Parathyroid adenoma (tissue), 2 donors: ENCODE results near the gene TSEN2.

Experiments
- H2AFZ ChIP-seq: fragments of 300-600 bp; sonication (generic); one replicate; pipeline ENCODE4 v1.7.0; 2017; ENCODE audit warnings: antibody characterized with exemption, mild to moderate bottlenecking
- H3K27ac ChIP-seq: fragments of 300-600 bp; sonication (generic); one replicate; pipeline ENCODE4 v1.7.0; 2017
- H3K27me3 ChIP-seq: fragments of 300-600 bp; sonication (generic); one replicate; pipeline ENCODE4 v1.7.0; 2017; ENCODE audit warnings: low read length; ENCODE audit not compliant: control insufficient read depth, insufficient read depth
- H3K36me3 ChIP-seq: fragments of 300-600 bp; sonication (generic); one replicate; pipeline ENCODE4 v1.7.0; 2017; ENCODE audit warnings: low read length; ENCODE audit not compliant: control insufficient read depth, insufficient read depth
- H3K4me1 ChIP-seq: fragments of 300-600 bp; sonication (generic); one replicate; pipeline ENCODE4 v1.7.0; 2017; ENCODE audit warnings: control low read depth
- H3K4me2 ChIP-seq: fragments of 300-600 bp; sonication (generic); one replicate; pipeline ENCODE4 v1.7.0; 2017; ENCODE audit warnings: low read length
- H3K4me3 ChIP-seq: fragments of 300-600 bp; sonication (generic); one replicate; pipeline ENCODE4 v1.7.0; 2017; ENCODE audit warnings: low read depth, low read length
- H3K79me2 ChIP-seq: fragments of 300-600 bp; sonication (generic); one replicate; pipeline ENCODE4 v1.7.0; 2017; ENCODE audit warnings: control low read depth
- H3K9ac ChIP-seq: fragments of 300-600 bp; sonication (generic); one replicate; pipeline ENCODE4 v1.7.0; 2017; ENCODE audit warnings: mild to moderate bottlenecking
- H3K9me3 ChIP-seq: fragments of 300-600 bp; sonication (generic); one replicate; pipeline ENCODE4 v1.7.0; 2017; ENCODE audit warnings: low read length; ENCODE audit not compliant: control insufficient read depth
- TF ChIP-seq, protein P1 (sequence below): fragments of 300-600 bp; sonication (generic); IDR thresholded peaks from one replicate; pipeline ENCODE4 v1.7.0; 2017; ENCODE audit warnings: antibody characterized with exemption, mild to moderate bottlenecking
- donor health status: primary hyperparathyroidism.

Gene TSEN2

GRCh38 chr3:12509466-12509865, 25.2 kb downstream of the TSEN2 start:
- Histone ChIP-seq H3K9ac (no peak overlapping the region), H3K4me3 (no peak overlapping the region), H3K27me3 (no peaks in the 10 kb centered on the region), H3K4me2 (no peak overlapping the region), H3K79me2 (peaks cover 2% of the 10 kb centered on the region), H3K27ac (no peak overlapping the region), H3K36me3 (no peaks in the 10 kb centered on the region), H3K9me3 (no peaks in the 10 kb centered on the region), H3K4me1 (no peaks in the 10 kb centered on the region), H2AFZ (no peak overlapping the region)
- TF ChIP-seq, protein P1, sequence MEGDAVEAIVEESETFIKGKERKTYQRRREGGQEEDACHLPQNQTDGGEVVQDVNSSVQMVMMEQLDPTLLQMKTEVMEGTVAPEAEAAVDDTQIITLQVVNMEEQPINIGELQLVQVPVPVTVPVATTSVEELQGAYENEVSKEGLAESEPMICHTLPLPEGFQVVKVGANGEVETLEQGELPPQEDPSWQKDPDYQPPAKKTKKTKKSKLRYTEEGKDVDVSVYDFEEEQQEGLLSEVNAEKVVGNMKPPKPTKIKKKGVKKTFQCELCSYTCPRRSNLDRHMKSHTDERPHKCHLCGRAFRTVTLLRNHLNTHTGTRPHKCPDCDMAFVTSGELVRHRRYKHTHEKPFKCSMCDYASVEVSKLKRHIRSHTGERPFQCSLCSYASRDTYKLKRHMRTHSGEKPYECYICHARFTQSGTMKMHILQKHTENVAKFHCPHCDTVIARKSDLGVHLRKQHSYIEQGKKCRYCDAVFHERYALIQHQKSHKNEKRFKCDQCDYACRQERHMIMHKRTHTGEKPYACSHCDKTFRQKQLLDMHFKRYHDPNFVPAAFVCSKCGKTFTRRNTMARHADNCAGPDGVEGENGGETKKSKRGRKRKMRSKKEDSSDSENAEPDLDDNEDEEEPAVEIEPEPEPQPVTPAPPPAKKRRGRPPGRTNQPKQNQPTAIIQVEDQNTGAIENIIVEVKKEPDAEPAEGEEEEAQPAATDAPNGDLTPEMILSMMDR, result no peak

DNA sequence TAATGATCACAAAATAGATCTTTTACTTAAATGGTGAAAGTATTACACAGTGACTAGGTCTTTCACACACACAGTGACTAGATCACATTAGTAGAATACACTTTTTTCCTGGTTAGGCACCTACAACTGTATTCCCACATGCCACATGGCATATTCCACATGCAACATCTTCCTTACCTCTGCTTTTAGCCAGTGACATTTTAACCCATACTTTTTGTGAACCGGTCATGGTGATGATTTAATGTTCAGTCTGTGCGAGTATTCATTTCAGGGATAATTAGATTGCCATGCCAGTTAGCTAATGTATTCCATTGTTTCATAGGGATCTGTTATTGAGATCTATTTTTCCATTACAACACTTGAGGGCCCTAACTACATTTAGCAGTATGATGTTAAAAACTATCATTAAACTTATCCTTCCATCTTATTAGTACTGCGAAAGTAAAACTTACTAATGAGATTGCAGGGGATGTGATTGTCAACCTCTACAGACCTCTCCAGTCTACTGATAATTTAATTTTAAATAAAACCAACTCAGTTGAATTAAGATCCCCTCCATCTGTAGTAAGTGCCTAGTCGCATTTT, 28.3 kb downstream of the TSEN2 start:
- Histone ChIP-seq H3K4me2 (no peak overlapping the region), H3K4me3 (no peak overlapping the region), H3K36me3 (no peaks in the 10 kb centered on the region), H3K27ac (no peak overlapping the region), H3K9ac (no peak overlapping the region), H3K9me3 (no peaks in the 10 kb centered on the region), H3K79me2 (peaks cover 2% of the 10 kb centered on the region), H3K4me1 (no peaks in the 10 kb centered on the region), H2AFZ (no peak overlapping the region), H3K27me3 (no peaks in the 10 kb centered on the region)
- TF ChIP-seq, protein P1, result no peak

DNA sequence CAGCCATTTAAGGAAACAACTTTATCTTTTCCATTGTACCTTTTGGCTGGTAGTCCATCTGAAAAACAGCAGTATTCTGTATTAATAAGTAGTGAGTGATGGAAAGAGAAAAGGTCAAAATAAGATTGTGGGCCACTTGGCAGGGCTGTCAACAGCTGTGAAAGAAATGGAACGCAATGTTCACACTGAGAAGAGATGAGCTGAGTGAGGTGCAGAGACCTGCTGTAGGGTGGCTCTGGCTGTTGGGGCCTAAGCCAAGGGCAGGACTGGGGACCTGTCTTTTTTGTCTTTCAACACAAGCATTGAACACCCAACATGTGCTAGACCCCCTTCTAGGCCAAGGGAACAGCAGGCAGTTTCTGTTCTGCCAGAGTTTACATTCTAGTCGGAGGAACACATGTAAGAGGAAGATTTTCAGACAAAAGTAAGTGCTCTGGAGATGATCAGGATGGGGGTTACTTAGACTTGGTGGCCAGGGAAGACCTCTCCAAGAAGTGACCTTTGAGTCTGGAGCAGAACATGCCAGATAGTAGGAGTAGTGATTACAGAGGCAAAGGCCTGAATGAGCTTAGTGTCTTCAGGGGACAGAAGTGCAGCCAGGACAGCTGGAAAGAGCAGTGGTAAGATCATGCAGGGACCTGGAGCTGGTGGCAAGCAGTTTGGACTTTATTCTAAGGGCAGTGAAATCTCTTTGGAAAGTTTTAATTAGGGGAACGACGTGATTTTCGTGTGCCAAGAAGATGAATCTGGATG, 29.6 kb downstream of the TSEN2 start:
- TF ChIP-seq, protein P1, result no peak

DNA sequence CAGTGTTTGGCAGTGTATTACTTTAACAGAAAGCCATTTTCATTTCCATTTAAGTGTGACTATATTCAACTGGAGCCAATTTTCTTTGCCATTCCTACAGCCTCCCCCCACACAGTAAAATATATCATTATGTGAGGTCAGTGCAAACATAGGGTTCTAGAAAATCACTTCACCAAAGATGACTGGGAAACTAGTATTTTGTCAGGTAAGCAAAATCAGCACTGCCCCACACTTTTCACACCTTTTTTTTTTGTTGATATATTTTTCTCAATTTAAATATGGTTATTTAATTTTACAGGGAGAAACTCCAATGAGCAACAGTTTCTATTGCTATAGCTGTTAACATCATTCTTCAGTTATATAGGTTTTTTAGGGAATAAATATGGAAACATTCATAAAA, 31.4 kb downstream of the TSEN2 start:
- Histone ChIP-seq H3K4me1 (no peaks in the 10 kb centered on the region), H3K9ac (no peak overlapping the region), H3K79me2 (no peaks in the 10 kb centered on the region), H3K27ac (no peak overlapping the region), H3K36me3 (no peaks in the 10 kb centered on the region), H3K4me3 (no peak overlapping the region), H3K9me3 (no peaks in the 10 kb centered on the region), H3K4me2 (no peak overlapping the region), H2AFZ (no peak overlapping the region), H3K27me3 (no peaks in the 10 kb centered on the region)
- TF ChIP-seq, protein P1, result no peak

More for the DNA sequence above, 29.6 kb downstream of the TSEN2 start:
- Histone ChIP-seq H3K36me3 (no peaks in the 10 kb centered on the region), H3K4me2 (no peak overlapping the region), H3K27me3 (no peaks in the 10 kb centered on the region), H3K9ac (no peak overlapping the region), H3K27ac (no peak overlapping the region), H3K9me3 (no peaks in the 10 kb centered on the region), H2AFZ (no peak overlapping the region), H3K79me2 (peaks cover 2% of the 10 kb centered on the region), H3K4me3 (no peak overlapping the region), H3K4me1 (no peaks in the 10 kb centered on the region)
